B cell (primary cell): ENCODE data around the gene DNAJC3. TPM values are rescaled to one million over a fixed set of nuclear protein-coding genes. Genes with fewer than 3 reads are reported as not detected.

Experiments used
- ATAC-seq: fragments of 200-7000 bp; cut with Tn5 transposase; one replicate; pipeline ENCODE4 v1.10.0; 2021; ENCODE audit warnings: low read depth, mild to moderate bottlenecking, moderate number of reproducible peaks, moderate library complexity
- CTCF ChIA-PET: fragments of 350-600 bp; sonication (Branson Sonifier 250); formaldehyde crosslinking; loops from one replicate; lab custom pipeline; 2021; ENCODE audit warnings: antibody characterized with exemption, inconsistent platforms; lab: Charles Lee
- POLR2A ChIA-PET: fragments of 350-600 bp; sonication (Branson Sonifier 250); formaldehyde crosslinking; loops from one replicate; lab custom pipeline; 2021; ENCODE audit warnings: antibody characterized with exemption; lab: Charles Lee
- DNase-seq: peaks from one replicate; pipeline ENCODE4 v3.0.0; 2013
- H2AFZ ChIP-seq: 2 replicates; pipeline ENCODE4 v1.6.1; 2012; ENCODE audit warnings: mild to moderate bottlenecking, low read depth, low read length; ENCODE audit not compliant: insufficient read depth, poor library complexity, severe bottlenecking
- H3K27ac ChIP-seq, 2 donors: 1 replicate in 1 of 2; 2 replicates in 1 of 2; pipeline ENCODE4 v1.5.1; 2012 to 2013; ENCODE audit warnings: low read length in 2 of 2, mild to moderate bottlenecking in 2 of 2, moderate library complexity in 1 of 2
- H3K27me3 ChIP-seq, 4 experiments: fragments of 200-600 bp in 1 of 4; sonication (generic) in 1 of 4; replicated peaks in 1 of 4; 1 replicate in 2 of 4; 2 replicates in 2 of 4; pipeline versions ENCODE4 v1.6.1 to v1.7.0; 2013 to 2016; ENCODE audit warnings: low read length in 3 of 4, mild to moderate bottlenecking in 2 of 4, mixed read lengths in 1 of 4, moderate library complexity in 1 of 4; ENCODE audit not compliant: insufficient read depth in 4 of 4, control insufficient read depth in 3 of 4; ENCODE audit errors: control extremely low read depth in 1 of 4
- H3K36me3 ChIP-seq, 2 experiments: replicated peaks in 1 of 2; 1 replicate in 1 of 2; 2 replicates in 1 of 2; pipeline versions ENCODE4 v1.6.1 to v1.7.1; 2013; ENCODE audit warnings: low read length in 1 of 2; ENCODE audit not compliant: insufficient read depth in 2 of 2, control insufficient read depth in 1 of 2; ENCODE audit errors: control extremely low read depth in 1 of 2, extremely low read depth in 1 of 2
- H3K4me1 ChIP-seq, 2 donors: fragments of 200-600 bp in 1 of 2; sonication (generic) in 1 of 2; 1 replicate in 1 of 2; 2 replicates in 1 of 2; pipeline versions ENCODE4 v1.5.1 to v1.6.1; 2013 to 2017; ENCODE audit warnings: low read length in 2 of 2; ENCODE audit not compliant: control insufficient read depth in 2 of 2, insufficient read depth in 2 of 2
- H3K4me2 ChIP-seq: replicated peaks from 2 replicates; pipeline ENCODE3; 2012; ENCODE audit warnings: mild to moderate bottlenecking, low read depth, low read length; ENCODE audit not compliant: poor library complexity, severe bottlenecking
- H3K4me3 ChIP-seq, 5 experiments: fragments of 200-600 bp in 1 of 5; sonication (generic) in 1 of 5; 1 replicate in 3 of 5; 2 replicates in 2 of 5; pipeline versions ENCODE4 v1.5.1 to v1.7.0; 2011 to 2016; ENCODE audit warnings: low read length in 4 of 5, mild to moderate bottlenecking in 4 of 5, low read depth in 2 of 5, control low read depth in 1 of 5, moderate library complexity in 1 of 5; ENCODE audit not compliant: insufficient read depth in 1 of 5; ENCODE audit errors: control extremely low read depth in 1 of 5, extremely low read depth in 1 of 5
- H3K79me2 ChIP-seq: fragments of 200-600 bp; sonication (generic); one replicate; pipeline ENCODE4 v1.6.0; 2016; ENCODE audit warnings: low read length; ENCODE audit not compliant: control insufficient read depth, insufficient read depth
- H3K9ac ChIP-seq: fragments of 200-600 bp; sonication (generic); 2 replicates; pipeline ENCODE4 v1.6.1; 2017; ENCODE audit warnings: mild to moderate bottlenecking, low read length, moderate library complexity
- H3K9me3 ChIP-seq, 3 donors: one replicate each; pipeline versions ENCODE4 v1.6.1 to v1.7.1; 2013; ENCODE audit warnings: low read length in 2 of 3; ENCODE audit not compliant: control insufficient read depth in 2 of 3, insufficient read depth in 1 of 3; ENCODE audit errors: control extremely low read depth in 1 of 3
- H4K20me1 ChIP-seq: 2 replicates; pipeline ENCODE4 v1.6.0; 2012; ENCODE audit warnings: mild to moderate bottlenecking, low read length; ENCODE audit not compliant: insufficient read depth, control insufficient read depth, poor library complexity, severe bottlenecking
- H3K27ac Mint-ChIP-seq: one replicate; pipeline ENCODE4 v1.8.0; 2021; ENCODE audit warnings: mixed read lengths
- H3K27me3 Mint-ChIP-seq: one replicate; pipeline ENCODE4 v1.8.0; 2021; ENCODE audit warnings: mixed read lengths
- H3K4me1 Mint-ChIP-seq: one replicate; pipeline ENCODE4 v1.8.0; 2021; ENCODE audit warnings: mixed read lengths
- H3K4me3 Mint-ChIP-seq: one replicate; pipeline ENCODE4 v1.8.0; 2021; ENCODE audit warnings: mixed read lengths
- H3K9me3 Mint-ChIP-seq: one replicate; pipeline ENCODE4 v1.8.0; 2022; ENCODE audit warnings: mixed read lengths; ENCODE audit not compliant: insufficient read depth
- EZH2 ChIP-seq: IDR thresholded peaks from 2 replicates; pipeline ENCODE4 v1.6.1; 2012; ENCODE audit warnings: borderline replicate concordance, low read depth, mild to moderate bottlenecking, moderate library complexity, low read length; ENCODE audit not compliant: insufficient read depth, poor library complexity, severe bottlenecking
- WGBS: methylation state at CpG from one replicate; pipeline ENCODE4 v1.1.5; 2013; ENCODE audit warnings: missing lambda C conversion rate; ENCODE audit not compliant: insufficient coverage; 5-methylcytosine and 5-hydroxymethylcytosine counted together
- intact Hi-C: fragments of 100-400 bp; cut with micrococcal nuclease; formaldehyde crosslinking; loops from one replicate; pipeline ENCODE4 v1.10.0; 2022
- polyA plus RNA-seq: library from polyadenylated mRNA; depleted of rRNA; stranded (reverse); fragments of >200 nt; gene quantifications from 2 replicates; pipeline ENCODE4 v1.2.3, GENCODE V29; 2012
- total RNA-seq, 2 donors: library from RNA; stranded (reverse); fragments of 120-200 nt in 1 of 2; gene quantifications; 1 replicate in 1 of 2; 2 replicates in 1 of 2; pipeline versions ENCODE4 v1.2.3 to v1.2.4, GENCODE V29; 2013 to 2022
- TF ChIP-seq, protein P1 (sequence below): fragments of 200-600 bp; IDR thresholded peaks from one replicate; pipeline ENCODE4 v1.8.0; 2022; ENCODE audit warnings: antibody characterized with exemption, mild to moderate bottlenecking

The DNAJC3 gene
- total and polyA plus RNA-seq, 2 donors (not counting 1 experiment from before 2014, with no cell fraction given): 2.8 to 12.1 TPM

DNA sequence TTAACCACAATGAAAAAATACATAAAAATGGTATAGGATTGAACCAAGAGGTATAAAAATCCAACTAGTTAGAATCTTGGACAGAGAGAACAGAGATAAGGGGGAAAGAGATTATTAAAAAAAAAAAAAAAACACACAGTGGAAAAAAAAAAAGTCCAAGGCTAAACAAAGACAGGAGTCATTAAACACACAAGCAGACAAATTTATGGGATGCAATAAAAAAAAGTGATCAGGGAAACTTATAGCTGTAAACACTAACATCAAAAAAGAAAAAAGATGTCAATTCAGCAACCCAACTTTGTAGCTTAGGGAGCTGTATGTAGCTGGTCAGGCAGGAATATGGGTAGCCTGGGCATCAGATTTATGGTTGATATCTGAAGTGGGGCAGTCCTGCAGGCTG, 129.0 kb downstream of the DNAJC3 start:
- no peaks in the 10 kb centered on the region for H4K20me1 ChIP-seq
- H3K9me3 ChIP-seq: peaks cover 0 to 9% (median 4%) of the 10 kb centered on the region in 3 donors
- TF ChIP-seq, protein P1, sequence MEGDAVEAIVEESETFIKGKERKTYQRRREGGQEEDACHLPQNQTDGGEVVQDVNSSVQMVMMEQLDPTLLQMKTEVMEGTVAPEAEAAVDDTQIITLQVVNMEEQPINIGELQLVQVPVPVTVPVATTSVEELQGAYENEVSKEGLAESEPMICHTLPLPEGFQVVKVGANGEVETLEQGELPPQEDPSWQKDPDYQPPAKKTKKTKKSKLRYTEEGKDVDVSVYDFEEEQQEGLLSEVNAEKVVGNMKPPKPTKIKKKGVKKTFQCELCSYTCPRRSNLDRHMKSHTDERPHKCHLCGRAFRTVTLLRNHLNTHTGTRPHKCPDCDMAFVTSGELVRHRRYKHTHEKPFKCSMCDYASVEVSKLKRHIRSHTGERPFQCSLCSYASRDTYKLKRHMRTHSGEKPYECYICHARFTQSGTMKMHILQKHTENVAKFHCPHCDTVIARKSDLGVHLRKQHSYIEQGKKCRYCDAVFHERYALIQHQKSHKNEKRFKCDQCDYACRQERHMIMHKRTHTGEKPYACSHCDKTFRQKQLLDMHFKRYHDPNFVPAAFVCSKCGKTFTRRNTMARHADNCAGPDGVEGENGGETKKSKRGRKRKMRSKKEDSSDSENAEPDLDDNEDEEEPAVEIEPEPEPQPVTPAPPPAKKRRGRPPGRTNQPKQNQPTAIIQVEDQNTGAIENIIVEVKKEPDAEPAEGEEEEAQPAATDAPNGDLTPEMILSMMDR: no peak
- TF ChIP-seq EZH2: no peak
- no peaks in the 10 kb centered on the region for H3K27me3 ChIP-seq
- no peaks in the 10 kb centered on the region for H3K4me1 ChIP-seq
- Mint-ChIP-seq H3K27me3 (peaks cover 2% of the 10 kb centered on the region), H3K4me3 (no peak overlapping the region), H3K9me3 (peaks cover 6% of the 10 kb centered on the region), H3K4me1 (no peaks in the 10 kb centered on the region), H3K27ac (no peak overlapping the region)
- POLR2A ChIA-PET: no interaction called here
- no peak overlapping the region for H3K27ac ChIP-seq
- intact Hi-C loops: no loop called here
- no peak overlapping the region for H3K9ac ChIP-seq
- H3K36me3 ChIP-seq: no peaks in the 10 kb centered on the region
- ATAC-seq: no peak
- H3K4me3 ChIP-seq: no peak overlapping the region
- H3K79me2 ChIP-seq: no peaks in the 10 kb centered on the region
- CTCF ChIA-PET: no interaction called here
- no peak overlapping the region for H3K4me2 ChIP-seq
- no peak for DNase-seq
- no peak overlapping the region for H2AFZ ChIP-seq

DNA sequence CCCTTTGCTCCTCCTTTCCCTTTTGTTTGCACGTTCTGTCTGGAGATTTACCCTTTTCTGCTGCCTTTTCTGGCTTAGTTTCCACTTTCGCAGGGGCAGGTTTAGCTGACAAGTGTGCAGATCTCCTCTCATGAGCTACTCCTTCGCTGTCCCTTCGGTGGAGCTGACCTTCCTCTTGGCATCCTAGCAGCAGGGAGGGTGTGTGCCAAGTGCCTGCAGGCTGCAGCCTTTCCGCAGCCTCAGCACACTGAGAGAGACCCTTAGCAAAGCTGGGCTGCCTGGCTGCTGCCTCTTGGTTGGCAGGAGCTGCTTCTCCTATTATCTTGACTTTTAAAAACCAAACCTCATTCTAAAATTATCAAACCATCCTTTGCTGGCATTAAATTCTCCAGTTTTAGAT, 132.5 kb downstream of the DNAJC3 start:
- DNase-seq (no peak), ATAC-seq (no peak)
- no peak overlapping the region for H3K9ac ChIP-seq
- Mint-ChIP-seq H3K9me3 (peaks cover 12% of the 10 kb centered on the region), H3K4me3 (no peak overlapping the region), H3K27ac (no peak overlapping the region), H3K4me1 (no peaks in the 10 kb centered on the region), H3K27me3 (peaks cover 2% of the 10 kb centered on the region)
- 95% methylated on average over 5 of the region's 5 CpGs for WGBS
- POLR2A ChIA-PET: no interaction called here
- CTCF ChIA-PET: interaction anchor here (1.2 kb wide), 1 partner anchor 24 kb away, joined by 5 read pairs; no protein-coding TSS in a partner anchor
- H3K4me1 ChIP-seq: no peaks in the 10 kb centered on the region
- no peak for TF ChIP-seq EZH2
- TF ChIP-seq, protein P1: no peak
- H3K4me2 ChIP-seq: no peak overlapping the region
- intact Hi-C loops: no loop called here
- no peak overlapping the region for H3K4me3 ChIP-seq
- no peaks in the 10 kb centered on the region for H3K79me2 ChIP-seq
- no peak overlapping the region for H2AFZ ChIP-seq
- H3K27me3 ChIP-seq: no peaks in the 10 kb centered on the region
- H4K20me1 ChIP-seq: no peaks in the 10 kb centered on the region
- H3K36me3 ChIP-seq: no peaks in the 10 kb centered on the region
- no peak overlapping the region for H3K27ac ChIP-seq
- peaks cover 0 to 19% (median 17%) of the 10 kb centered on the region in 3 donors for H3K9me3 ChIP-seq
